Parathyroid adenoma (tissue), 2 donors: Measurements from ENCODE around the gene C1orf116.
"Not testable (repeated sequence)": the region's sequence is repeated elsewhere in the genome, so short reads cannot be mapped to it uniquely, and the experiment has no call there.

Experiments used
- H2AFZ ChIP-seq: fragments of 300-600 bp; sonication (generic); one replicate; pipeline ENCODE4 v1.7.0; 2017; ENCODE audit warnings: antibody characterized with exemption, mild to moderate bottlenecking
- H3K27ac ChIP-seq: fragments of 300-600 bp; sonication (generic); one replicate; pipeline ENCODE4 v1.7.0; 2017
- H3K27me3 ChIP-seq: fragments of 300-600 bp; sonication (generic); one replicate; pipeline ENCODE4 v1.7.0; 2017; ENCODE audit warnings: low read length; ENCODE audit not compliant: control insufficient read depth, insufficient read depth
- H3K36me3 ChIP-seq: fragments of 300-600 bp; sonication (generic); one replicate; pipeline ENCODE4 v1.7.0; 2017; ENCODE audit warnings: low read length; ENCODE audit not compliant: control insufficient read depth, insufficient read depth
- H3K4me1 ChIP-seq: fragments of 300-600 bp; sonication (generic); one replicate; pipeline ENCODE4 v1.7.0; 2017; ENCODE audit warnings: control low read depth
- H3K4me2 ChIP-seq: fragments of 300-600 bp; sonication (generic); one replicate; pipeline ENCODE4 v1.7.0; 2017; ENCODE audit warnings: low read length
- H3K4me3 ChIP-seq: fragments of 300-600 bp; sonication (generic); one replicate; pipeline ENCODE4 v1.7.0; 2017; ENCODE audit warnings: low read depth, low read length
- H3K79me2 ChIP-seq: fragments of 300-600 bp; sonication (generic); one replicate; pipeline ENCODE4 v1.7.0; 2017; ENCODE audit warnings: control low read depth
- H3K9ac ChIP-seq: fragments of 300-600 bp; sonication (generic); one replicate; pipeline ENCODE4 v1.7.0; 2017; ENCODE audit warnings: mild to moderate bottlenecking
- H3K9me3 ChIP-seq: fragments of 300-600 bp; sonication (generic); one replicate; pipeline ENCODE4 v1.7.0; 2017; ENCODE audit warnings: low read length; ENCODE audit not compliant: control insufficient read depth
- TF ChIP-seq, protein P1 (sequence below): fragments of 300-600 bp; sonication (generic); IDR thresholded peaks from one replicate; pipeline ENCODE4 v1.7.0; 2017; ENCODE audit warnings: antibody characterized with exemption, mild to moderate bottlenecking
- donor health status: primary hyperparathyroidism.

The C1orf116 gene

DNA sequence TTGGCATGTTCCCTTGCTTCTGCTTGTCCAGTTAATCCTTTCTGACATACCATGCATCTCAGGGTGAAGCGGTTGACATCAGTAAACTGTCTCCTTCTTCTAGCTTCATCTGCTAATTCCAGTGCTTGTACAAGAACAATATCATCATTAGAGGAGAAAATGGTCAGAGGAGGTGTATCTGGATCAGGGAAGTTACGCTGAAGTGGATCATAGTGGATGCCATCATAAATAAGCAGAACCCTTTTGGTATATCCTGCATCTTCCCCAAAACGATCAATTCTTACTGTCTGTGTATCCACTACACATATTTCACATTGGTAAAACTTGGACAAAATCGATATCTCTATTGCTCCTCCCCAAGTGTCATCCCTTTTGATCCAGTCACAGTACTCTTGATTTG, 16.5 kb upstream of the C1orf116 start:
- H3K9me3 ChIP-seq = no peaks in the 10 kb centered on the region
- no peak overlapping the region for H2AFZ ChIP-seq
- TF ChIP-seq, protein P1, sequence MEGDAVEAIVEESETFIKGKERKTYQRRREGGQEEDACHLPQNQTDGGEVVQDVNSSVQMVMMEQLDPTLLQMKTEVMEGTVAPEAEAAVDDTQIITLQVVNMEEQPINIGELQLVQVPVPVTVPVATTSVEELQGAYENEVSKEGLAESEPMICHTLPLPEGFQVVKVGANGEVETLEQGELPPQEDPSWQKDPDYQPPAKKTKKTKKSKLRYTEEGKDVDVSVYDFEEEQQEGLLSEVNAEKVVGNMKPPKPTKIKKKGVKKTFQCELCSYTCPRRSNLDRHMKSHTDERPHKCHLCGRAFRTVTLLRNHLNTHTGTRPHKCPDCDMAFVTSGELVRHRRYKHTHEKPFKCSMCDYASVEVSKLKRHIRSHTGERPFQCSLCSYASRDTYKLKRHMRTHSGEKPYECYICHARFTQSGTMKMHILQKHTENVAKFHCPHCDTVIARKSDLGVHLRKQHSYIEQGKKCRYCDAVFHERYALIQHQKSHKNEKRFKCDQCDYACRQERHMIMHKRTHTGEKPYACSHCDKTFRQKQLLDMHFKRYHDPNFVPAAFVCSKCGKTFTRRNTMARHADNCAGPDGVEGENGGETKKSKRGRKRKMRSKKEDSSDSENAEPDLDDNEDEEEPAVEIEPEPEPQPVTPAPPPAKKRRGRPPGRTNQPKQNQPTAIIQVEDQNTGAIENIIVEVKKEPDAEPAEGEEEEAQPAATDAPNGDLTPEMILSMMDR = no peak
- H3K4me2 ChIP-seq = no peak overlapping the region
- H3K9ac ChIP-seq = no peak overlapping the region
- H3K27ac ChIP-seq = no peak overlapping the region
- H3K79me2 ChIP-seq = no peaks in the 10 kb centered on the region
- H3K4me3 ChIP-seq = no peak overlapping the region
- H3K27me3 ChIP-seq = no peaks in the 10 kb centered on the region
- no peaks in the 10 kb centered on the region for H3K36me3 ChIP-seq
- no peaks in the 10 kb centered on the region for H3K4me1 ChIP-seq

DNA sequence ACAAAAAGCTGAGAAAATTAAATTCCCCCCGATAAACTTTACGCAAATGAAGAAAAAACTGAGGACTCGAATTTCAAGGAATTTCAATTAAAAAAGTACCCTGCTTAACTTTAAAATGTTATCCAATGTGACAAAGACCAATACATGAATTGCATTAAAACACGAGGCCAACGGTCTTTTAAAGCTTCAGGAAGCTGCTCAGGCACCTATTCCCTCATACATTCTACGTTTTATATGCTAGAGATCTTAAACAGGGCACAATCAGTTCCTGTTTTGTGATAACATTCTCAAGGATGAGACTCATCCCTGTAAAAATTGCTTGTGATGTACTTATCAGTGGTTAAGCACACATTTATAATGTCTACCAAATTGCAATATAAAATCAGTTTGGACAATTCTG, 15.5 kb upstream of the C1orf116 start:
- no peak overlapping the region for H3K4me3 ChIP-seq
- no peak overlapping the region for H3K27ac ChIP-seq
- no peaks in the 10 kb centered on the region for H3K4me1 ChIP-seq
- H3K4me2 ChIP-seq = no peak overlapping the region
- TF ChIP-seq, protein P1 = no peak
- no peaks in the 10 kb centered on the region for H3K79me2 ChIP-seq
- no peaks in the 10 kb centered on the region for H3K36me3 ChIP-seq
- no peaks in the 10 kb centered on the region for H3K9me3 ChIP-seq
- no peaks in the 10 kb centered on the region for H3K27me3 ChIP-seq
- no peak overlapping the region for H2AFZ ChIP-seq
- H3K9ac ChIP-seq = no peak overlapping the region

DNA sequence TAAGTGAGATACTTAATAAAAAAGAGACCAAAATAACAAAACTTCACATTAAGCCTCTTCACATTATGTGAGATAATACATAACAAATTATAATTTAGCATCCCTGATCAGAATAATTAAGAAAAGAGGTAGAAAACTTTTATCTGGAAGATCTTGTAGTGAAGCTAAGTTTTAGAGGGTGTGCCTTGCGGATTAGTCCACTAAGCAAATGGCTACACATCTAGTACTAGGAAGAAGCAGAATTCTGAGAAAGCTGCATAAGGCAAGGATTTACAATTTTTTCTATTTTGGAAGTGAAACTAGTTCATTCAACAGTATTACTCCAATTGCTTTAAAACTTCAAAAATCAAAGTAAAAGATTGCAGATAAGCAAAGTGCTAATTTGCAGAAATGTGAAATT, 14.9 kb upstream of the C1orf116 start:
- Histone ChIP-seq H3K36me3 (no peaks in the 10 kb centered on the region), H3K4me1 (no peaks in the 10 kb centered on the region), H3K4me3 (no peak overlapping the region), H3K9ac (no peak overlapping the region), H2AFZ (no peak overlapping the region), H3K27ac (no peak overlapping the region), H3K27me3 (no peaks in the 10 kb centered on the region), H3K79me2 (no peaks in the 10 kb centered on the region), H3K4me2 (no peak overlapping the region), H3K9me3 (no peaks in the 10 kb centered on the region)
- TF ChIP-seq, protein P1 = no peak

DNA sequence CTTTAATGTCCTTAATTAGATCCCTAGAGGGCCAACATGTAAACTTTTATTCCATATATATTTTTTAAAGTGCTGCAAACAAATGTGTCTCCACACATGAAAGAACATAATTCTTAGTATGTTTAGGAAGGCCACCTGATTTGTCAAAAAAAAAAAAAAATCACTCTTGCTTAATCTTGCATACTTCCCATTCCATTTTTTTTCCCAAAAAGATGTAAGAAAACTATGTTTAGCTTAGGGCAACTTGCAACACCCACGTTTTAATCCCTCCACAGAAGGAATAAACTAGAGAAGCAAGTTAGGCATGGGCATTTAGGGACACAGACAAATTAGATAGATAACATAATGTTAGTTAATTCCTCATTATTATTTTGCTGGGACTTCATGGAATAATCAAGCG, 12.9 kb upstream of the C1orf116 start:
- Histone ChIP-seq H3K4me3 (no peak overlapping the region), H3K4me2 (no peak overlapping the region), H3K36me3 (no peaks in the 10 kb centered on the region), H3K4me1 (no peaks in the 10 kb centered on the region), H3K79me2 (no peaks in the 10 kb centered on the region), H3K27ac (no peak overlapping the region), H3K9ac (no peak overlapping the region), H3K27me3 (no peaks in the 10 kb centered on the region), H2AFZ (no peak overlapping the region), H3K9me3 (no peaks in the 10 kb centered on the region)
- TF ChIP-seq, protein P1 = no peak

DNA sequence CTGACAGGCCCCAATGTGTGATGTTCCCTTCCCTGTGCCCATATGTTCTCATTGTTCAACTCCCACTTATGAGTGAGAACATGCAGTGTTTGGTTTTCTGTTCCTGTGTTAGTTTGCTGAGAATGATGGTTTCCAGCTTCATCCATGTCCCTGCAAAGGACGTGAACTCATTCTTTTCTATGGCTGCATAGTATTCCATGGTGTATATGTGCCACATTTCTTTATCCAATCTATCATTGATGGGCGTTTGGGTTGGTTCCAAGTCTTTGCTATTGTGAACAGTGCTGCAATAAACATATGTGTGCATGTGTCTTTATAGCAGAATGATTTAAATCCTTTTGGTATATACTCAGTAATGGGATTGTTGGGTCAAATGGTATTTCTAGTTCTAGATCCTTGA, 8.8 kb upstream of the C1orf116 start:
- H3K9ac ChIP-seq, H3K27ac ChIP-seq, H3K36me3 ChIP-seq, H2AFZ ChIP-seq, H3K4me1 ChIP-seq, H3K27me3 ChIP-seq, H3K79me2 ChIP-seq, H3K9me3 ChIP-seq, H3K4me2 ChIP-seq, H3K4me3 ChIP-seq: not testable (repeated sequence)
